Measurements from ENCODE around the gene HBQ1.
"Not testable (repeated sequence)": the region's sequence is repeated elsewhere in the genome, so short reads cannot be mapped to it uniquely, and the experiment has no call there.

Gene HBQ1

DNA sequence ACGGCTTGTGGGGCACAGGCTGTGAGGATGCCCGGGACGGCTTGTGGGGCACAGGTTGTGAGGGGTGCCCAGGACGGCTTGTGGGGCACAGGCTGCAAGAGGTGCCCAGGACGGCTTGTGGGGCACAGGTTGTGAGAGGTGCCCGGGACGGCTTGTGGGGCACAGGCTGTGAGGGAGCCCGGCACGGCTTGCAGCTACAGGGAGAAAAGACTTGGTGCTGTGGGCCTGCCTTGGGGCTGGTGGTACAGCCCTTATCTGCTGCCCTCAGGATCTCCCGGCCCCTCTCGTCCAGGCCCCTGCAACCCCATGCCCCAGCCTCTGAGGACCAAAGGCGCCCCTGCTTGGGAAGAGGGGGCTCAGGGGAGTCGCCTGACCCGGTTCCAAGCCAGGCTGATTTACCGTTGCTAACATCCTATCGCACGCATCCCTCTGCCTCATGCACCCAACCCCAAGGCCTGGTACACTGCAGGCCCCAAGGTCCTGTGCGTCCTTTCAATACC lies 19.5 kb upstream of the HBQ1 start:
- DNase-seq, result no peak
- no peak for ATAC-seq

- DNase-seq, result no peak
- no peak for ATAC-seq
Observed at GRCh38 chr16:162271-162991, 17.8 kb upstream of the HBQ1 start.

GRCh38 chr16:163139-163538 lies 17.1 kb upstream of the HBQ1 start:
- not testable (repeated sequence) for DNase-seq, ATAC-seq

- DNase-seq, result not testable (repeated sequence)
- ATAC-seq, result peak; percentile 32
Observed at GRCh38 chr16:163696-164095, 16.6 kb upstream of the HBQ1 start.

DNA sequence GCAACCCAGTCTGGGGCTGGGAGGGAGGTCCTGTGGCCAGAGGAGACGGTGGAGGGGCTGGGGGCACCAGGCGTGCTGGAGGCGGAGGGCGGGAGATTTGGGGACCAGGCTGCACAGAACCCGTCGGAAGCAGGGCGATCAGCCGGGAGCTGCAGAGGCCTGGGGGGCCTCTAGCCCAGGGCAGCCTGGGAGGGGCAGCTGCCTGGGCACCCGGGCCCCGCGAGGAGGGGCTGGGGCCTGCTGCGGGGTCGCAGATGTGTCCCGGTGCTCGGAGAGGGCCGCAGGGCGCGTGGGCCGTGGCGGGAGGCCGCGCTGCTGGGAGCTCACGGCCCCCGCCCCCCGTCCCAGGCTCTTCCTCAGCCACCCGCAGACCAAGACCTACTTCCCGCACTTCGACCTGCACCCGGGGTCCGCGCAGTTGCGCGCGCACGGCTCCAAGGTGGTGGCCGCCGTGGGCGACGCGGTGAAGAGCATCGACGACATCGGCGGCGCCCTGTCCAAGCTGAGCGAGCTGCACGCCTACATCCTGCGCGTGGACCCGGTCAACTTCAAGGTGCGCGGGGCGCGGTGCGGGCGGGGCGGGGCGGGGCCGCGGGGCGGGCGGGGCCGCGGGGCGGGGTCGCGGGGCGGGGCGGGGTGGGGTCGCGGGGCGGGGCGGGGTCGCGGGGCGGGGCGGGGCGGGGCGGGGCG lies 16.0 kb upstream of the HBQ1 start:
- ATAC-seq, result peak; percentile 22
- DNase-seq, result not testable (repeated sequence)

- ATAC-seq (no peak), DNase-seq (no peak)
Observed at GRCh38 chr16:164827-165538, 15.3 kb upstream of the HBQ1 start.

DNA sequence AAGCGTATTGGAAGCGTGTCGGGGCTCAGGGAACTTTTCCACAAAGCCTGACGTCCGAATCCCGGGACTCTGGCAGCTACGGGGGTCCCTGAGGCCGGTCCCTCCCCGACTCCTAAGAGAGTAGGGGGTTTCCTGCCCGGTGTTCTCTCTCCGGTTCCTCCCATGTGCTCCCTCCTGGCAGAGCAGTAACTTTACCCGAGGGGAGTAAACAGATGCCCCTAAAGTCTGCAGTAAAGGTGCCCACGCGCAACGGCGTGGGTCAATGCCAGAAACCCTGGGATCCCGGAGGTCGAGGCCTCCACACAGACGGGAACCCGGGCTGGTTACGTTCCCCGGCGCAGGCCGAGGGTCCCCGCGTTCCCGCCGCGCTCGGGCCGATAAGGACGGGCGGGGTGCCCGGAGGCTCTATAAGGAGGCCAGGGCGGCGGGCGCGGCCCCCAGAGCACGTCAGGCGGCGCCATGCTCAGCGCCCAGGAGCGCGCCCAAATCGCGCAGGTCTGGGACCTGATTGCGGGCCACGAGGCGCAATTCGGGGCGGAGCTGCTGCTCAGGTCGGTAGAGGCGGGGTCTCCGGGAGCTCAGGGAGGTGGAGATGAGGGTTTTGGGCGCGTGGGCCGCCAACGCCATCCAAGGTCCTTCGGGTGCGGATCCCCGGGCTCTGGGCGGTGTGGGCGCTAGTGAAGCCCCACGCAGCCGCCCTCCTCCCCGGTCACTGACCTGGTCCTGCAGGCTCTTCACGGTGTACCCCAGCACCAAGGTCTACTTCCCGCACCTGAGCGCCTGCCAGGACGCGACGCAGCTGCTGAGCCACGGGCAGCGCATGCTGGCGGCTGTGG lies 14.5 kb upstream of the HBQ1 start, which contains the start of gene HBM:
Gene HBM (plus strand): TSS at position 440 of the 836 bp plus-strand sequence. CDS start 20 bp downstream, at position 460.
- DNase-seq (no peak), ATAC-seq (peak; percentile 14)

DNA sequence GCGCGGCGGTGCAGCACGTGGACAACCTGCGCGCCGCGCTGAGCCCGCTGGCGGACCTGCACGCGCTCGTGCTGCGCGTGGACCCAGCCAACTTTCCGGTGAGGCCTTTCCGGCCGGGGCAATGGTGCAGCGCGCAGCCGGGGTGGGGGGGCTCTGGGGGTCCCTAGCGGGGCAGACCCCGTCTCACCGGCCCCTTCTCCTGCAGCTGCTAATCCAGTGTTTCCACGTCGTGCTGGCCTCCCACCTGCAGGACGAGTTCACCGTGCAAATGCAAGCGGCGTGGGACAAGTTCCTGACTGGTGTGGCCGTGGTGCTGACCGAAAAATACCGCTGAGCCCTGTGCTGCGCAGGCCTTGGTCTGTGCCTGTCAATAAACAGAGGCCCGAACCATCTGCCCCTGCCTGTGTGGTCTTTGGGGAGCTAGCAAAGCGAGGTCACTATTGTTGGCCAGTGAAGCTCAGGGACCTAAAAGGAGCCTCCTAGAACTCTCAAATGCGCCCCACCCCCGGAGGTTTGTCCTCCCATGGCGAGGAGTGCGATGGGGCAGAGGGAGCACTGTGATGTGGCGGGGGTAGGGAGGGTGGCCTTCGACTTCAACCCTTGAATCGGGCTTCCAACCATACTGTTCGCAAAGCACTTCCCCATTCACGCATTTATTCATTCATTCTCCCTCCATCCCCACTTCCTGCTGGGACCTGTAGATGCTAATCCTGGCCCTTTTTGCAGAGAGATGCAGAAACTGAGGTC lies 13.7 kb upstream of the HBQ1 start:
- ATAC-seq (no peak), DNase-seq (no peak)

DNA sequence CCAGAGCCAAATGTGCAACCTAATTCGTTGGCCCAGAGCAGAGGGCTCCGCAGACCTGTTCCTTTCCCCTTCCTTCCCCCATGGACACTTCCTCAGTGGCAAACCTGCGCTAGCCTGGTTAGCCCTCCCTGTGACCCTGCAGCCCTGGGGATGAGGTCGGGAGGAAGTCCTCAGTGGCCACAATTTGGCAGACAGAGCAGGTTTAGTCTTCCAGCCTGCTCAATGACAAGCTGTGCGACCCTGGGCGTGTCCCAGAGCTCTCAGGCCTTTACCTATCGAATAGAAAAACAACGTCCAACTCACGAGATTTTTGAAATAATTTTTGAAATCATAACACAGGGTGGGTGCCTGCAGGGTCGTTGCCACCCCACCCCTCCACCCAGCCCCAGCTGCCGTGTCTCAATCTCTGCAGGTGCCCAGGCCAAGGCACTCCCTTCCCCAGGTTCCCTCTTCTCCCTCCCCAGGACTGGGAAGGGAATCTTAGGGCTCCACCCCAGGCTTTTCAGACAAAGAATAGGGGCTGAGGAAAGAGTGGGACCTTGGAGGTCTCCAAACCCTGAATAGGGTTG lies 13.1 kb upstream of the HBQ1 start:
- DNase-seq (no peak), ATAC-seq (no peak)

DNA sequence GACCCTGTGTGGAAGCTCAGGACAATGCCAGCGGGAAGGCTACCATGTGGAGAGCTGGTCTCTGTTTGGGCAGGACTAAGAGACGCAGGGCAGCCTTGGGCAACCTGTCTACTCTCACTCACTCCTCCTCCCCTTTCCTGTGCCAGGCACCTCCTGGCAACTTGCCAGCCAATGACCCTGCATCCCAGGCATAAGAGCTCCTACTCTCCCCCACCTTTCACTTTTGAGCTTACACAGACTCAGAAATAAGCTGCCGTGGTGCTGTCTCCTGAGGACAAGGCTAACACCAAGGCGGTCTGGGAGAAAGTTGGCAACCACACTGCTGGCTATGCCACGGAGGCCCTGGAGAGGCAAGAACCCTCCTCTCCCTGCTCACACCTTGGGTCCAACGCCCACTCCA lies 11.8 kb upstream of the HBQ1 start:
- ATAC-seq, result no peak
- no peak for DNase-seq

- ATAC-seq (no peak), DNase-seq (no peak)
Observed at GRCh38 chr16:169014-169413, 11.2 kb upstream of the HBQ1 start.

DNA sequence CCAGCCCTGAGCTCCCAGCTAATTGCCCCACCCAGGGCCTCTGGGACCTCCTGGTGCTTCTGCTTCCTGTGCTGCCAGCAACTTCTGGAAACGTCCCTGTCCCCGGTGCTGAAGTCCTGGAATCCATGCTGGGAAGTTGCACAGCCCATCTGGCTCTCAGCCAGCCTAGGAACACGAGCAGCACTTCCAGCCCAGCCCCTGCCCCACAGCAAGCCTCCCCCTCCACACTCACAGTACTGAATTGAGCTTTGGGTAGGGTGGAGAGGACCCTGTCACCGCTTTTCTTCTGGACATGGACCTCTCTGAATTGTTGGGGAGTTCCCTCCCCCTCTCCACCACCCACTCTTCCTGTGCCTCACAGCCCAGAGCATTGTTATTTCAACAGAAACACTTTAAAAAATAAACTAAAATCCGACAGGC lies 10.2 kb upstream of the HBQ1 start:
- ATAC-seq, result not testable (repeated sequence)

GRCh38 chr16:170788-171187 lies 9.5 kb upstream of the HBQ1 start:
- ATAC-seq (no peak), DNase-seq (no peak)

More for the DNA sequence above, 10.2 kb upstream of the HBQ1 start:
- not testable (repeated sequence) for DNase-seq

DNA sequence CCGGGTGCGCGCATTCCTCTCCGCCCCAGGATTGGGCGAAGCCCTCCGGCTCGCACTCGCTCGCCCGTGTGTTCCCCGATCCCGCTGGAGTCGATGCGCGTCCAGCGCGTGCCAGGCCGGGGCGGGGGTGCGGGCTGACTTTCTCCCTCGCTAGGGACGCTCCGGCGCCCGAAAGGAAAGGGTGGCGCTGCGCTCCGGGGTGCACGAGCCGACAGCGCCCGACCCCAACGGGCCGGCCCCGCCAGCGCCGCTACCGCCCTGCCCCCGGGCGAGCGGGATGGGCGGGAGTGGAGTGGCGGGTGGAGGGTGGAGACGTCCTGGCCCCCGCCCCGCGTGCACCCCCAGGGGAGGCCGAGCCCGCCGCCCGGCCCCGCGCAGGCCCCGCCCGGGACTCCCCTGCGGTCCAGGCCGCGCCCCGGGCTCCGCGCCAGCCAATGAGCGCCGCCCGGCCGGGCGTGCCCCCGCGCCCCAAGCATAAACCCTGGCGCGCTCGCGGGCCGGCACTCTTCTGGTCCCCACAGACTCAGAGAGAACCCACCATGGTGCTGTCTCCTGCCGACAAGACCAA lies 7.8 kb upstream of the HBQ1 start, which contains the start of gene HBA2:
Gene HBA2 (plus strand): TSS at position 503 of the 568 bp plus-strand sequence. CDS start 37 bp downstream, at position 540.
- ATAC-seq, DNase-seq: not testable (repeated sequence)

GRCh38 chr16:173211-173854 lies 6.9 kb upstream of the HBQ1 start:
- not testable (repeated sequence) for DNase-seq

DNA sequence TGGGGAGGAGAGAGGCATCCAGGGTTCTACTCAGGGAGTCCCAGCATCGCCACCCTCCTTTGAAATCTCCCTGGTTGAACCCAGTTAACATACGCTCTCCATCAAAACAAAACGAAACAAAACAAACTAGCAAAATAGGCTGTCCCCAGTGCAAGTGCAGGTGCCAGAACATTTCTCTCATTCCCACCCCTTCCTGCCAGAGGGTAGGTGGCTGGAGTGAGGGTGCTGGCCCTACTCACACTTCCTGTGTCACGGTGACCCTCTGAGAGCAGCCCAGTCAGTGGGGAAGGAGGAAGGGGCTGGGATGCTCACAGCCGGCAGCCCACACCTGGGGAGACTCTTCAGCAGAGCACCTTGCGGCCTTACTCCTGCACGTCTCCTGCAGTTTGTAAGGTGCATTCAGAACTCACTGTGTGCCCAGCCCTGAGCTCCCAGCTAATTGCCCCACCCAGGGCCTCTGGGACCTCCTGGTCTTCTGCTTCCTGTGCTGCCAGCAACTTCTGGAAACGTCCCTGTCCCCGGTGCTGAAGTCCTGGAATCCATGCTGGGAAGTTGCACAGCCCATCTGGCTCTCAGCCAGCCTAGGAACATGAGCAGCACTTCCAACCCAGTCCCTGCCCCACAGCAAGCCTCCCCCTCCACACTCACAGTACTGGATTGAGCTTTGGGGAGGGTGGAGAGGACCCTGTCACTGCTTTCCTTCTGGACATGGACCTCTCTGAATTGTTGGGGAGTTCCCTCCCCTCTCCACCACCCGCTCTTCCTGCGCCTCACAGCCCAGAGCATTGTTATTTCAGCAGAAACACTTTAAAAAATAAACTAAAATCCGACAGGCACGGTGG lies 6.1 kb upstream of the HBQ1 start:
- not testable (repeated sequence) for DNase-seq, ATAC-seq

More at GRCh38 chr16:173211-173854, 6.9 kb upstream of the HBQ1 start:
- ATAC-seq, result not testable (repeated sequence)

DNA sequence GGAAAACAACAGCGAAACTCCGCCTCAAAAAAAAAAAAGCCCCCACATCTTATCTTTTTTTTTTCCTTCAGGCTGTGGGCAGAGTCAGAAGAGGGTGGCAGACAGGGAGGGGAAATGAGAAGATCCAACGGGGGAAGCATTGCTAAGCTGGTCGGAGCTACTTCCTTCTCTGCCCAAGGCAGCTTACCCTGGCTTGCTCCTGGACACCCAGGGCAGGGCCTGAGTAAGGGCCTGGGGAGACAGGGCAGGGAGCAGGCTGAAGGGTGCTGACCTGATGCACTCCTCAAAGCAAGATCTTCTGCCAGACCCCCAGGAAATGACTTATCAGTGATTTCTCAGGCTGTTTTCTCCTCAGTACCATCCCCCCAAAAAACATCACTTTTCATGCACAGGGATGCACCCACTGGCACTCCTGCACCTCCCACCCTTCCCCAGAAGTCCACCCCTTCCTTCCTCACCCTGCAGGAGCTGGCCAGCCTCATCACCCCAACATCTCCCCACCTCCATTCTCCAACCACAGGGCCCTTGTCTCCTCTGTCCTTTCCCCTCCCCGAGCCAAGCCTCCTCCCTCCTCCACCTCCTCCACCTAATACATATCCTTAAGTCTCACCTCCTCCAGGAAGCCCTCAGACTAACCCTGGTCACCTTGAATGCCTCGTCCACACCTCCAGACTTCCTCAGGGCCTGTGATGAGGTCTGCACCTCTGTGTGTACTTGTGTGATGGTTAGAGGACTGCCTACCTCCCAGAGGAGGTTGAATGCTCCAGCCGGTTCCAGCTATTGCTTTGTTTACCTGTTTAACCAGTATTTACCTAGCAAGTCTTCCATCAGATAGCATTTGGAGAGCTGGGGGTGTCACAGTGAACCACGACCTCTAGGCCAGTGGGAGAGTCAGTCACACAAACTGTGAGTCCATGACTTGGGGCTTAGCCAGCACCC lies 5.0 kb upstream of the HBQ1 start:
- ATAC-seq, result no peak
- DNase-seq, result no peak
